RWPE2 (cell line): ENCODE data around the gene CILP.

Experiments
- ATAC-seq: fragments of 200-7000 bp; cut with Tn5 transposase; 3 replicates; pipeline ENCODE4 v1.9.1; 2021; ENCODE audit warnings: low read depth
- DNase-seq: peaks from one replicate; pipeline ENCODE4 v3.0.0-alpha.2; 2020; ENCODE audit warnings: low spot score
- H3K27ac ChIP-seq: fragments of 450-650 bp; 2 replicates; pipeline ENCODE4 v1.5.1; 2017; ENCODE audit warnings: mild to moderate bottlenecking; ENCODE audit not compliant: poor library complexity, severe bottlenecking
- H3K27me3 ChIP-seq: fragments of 250-450 bp; sonication (Bioruptor Pico); 2 replicates; pipeline ENCODE4 v1.5.1; 2021; ENCODE audit warnings: mild to moderate bottlenecking, moderate library complexity; ENCODE audit not compliant: insufficient read depth, poor library complexity, severe bottlenecking
- H3K36me3 ChIP-seq: fragments of 250-450 bp; sonication (Bioruptor Pico); 2 replicates; pipeline ENCODE4 v1.5.1; 2020; ENCODE audit warnings: low read depth, mild to moderate bottlenecking, moderate library complexity
- H3K4me1 ChIP-seq: fragments of 250-450 bp; sonication (Bioruptor Pico); 2 replicates; pipeline ENCODE4 v1.5.1; 2021; ENCODE audit warnings: mild to moderate bottlenecking, moderate library complexity; ENCODE audit not compliant: insufficient read depth, poor library complexity, severe bottlenecking
- H3K4me3 ChIP-seq: fragments of 250-450 bp; sonication (Bioruptor Pico); 2 replicates; pipeline ENCODE4 v1.5.1; 2021; ENCODE audit warnings: mild to moderate bottlenecking, moderate library complexity; ENCODE audit not compliant: severe bottlenecking
- H3K9me3 ChIP-seq: fragments of 250-450 bp; sonication (Bioruptor Pico); 2 replicates; pipeline ENCODE4 v1.5.1; 2021; ENCODE audit warnings: mild to moderate bottlenecking, moderate library complexity; ENCODE audit not compliant: severe bottlenecking
- CTCF ChIP-seq: fragments of 450-650 bp; IDR thresholded peaks from one replicate; pipeline ENCODE4 v1.5.1; 2017; ENCODE audit warnings: mild to moderate bottlenecking, moderate library complexity; ENCODE audit not compliant: poor library complexity, severe bottlenecking

Gene CILP

GRCh38 chr15:65175511-65175910, 35.8 kb downstream of the CILP start:
- Histone ChIP-seq H3K4me3 (no peak overlapping the region), H3K36me3 (peaks cover 85% of the 10 kb centered on the region), H3K27me3 (no peaks in the 10 kb centered on the region), H3K9me3 (no peaks in the 10 kb centered on the region), H3K27ac (no peak overlapping the region), H3K4me1 (peaks cover 9% of the 10 kb centered on the region)
- no peak for TF ChIP-seq CTCF
- ATAC-seq (no peak), DNase-seq (no peak)

- H3K27ac ChIP-seq = no peak overlapping the region
- DNase-seq (no peak), ATAC-seq (no peak)
- TF ChIP-seq CTCF = no peak
- no peak overlapping the region for H3K4me3 ChIP-seq
- H3K27me3 ChIP-seq = no peaks in the 10 kb centered on the region
- H3K9me3 ChIP-seq = no peaks in the 10 kb centered on the region
- peaks cover 9% of the 10 kb centered on the region for H3K4me1 ChIP-seq
- peaks cover 85% of the 10 kb centered on the region for H3K36me3 ChIP-seq
Observed at GRCh38 chr15:65174509-65174908, 36.8 kb downstream of the CILP start.

GRCh38 chr15:65172531-65172930, 38.7 kb downstream of the CILP start:
- Histone ChIP-seq H3K27ac (no peak overlapping the region), H3K4me3 (no peak overlapping the region), H3K9me3 (no peaks in the 10 kb centered on the region), H3K27me3 (no peaks in the 10 kb centered on the region), H3K36me3 (peaks cover 76% of the 10 kb centered on the region), H3K4me1 (no peaks in the 10 kb centered on the region)
- no peak for DNase-seq
- ATAC-seq = no peak
- no peak for TF ChIP-seq CTCF

GRCh38 chr15:65171428-65171827, 39.8 kb downstream of the CILP start:
- ATAC-seq (no peak), DNase-seq (no peak)
- Histone ChIP-seq H3K36me3 (peaks cover 76% of the 10 kb centered on the region), H3K27me3 (no peaks in the 10 kb centered on the region), H3K4me3 (no peak overlapping the region), H3K9me3 (no peaks in the 10 kb centered on the region), H3K4me1 (no peaks in the 10 kb centered on the region), H3K27ac (no peak overlapping the region)
- no peak for TF ChIP-seq CTCF

GRCh38 chr15:65165875-65166274, 45.4 kb downstream of the CILP start:
- no peak for DNase-seq
- Histone ChIP-seq H3K4me3 (no peak overlapping the region), H3K27ac (no peak overlapping the region), H3K9me3 (no peaks in the 10 kb centered on the region), H3K27me3 (no peaks in the 10 kb centered on the region), H3K4me1 (no peaks in the 10 kb centered on the region), H3K36me3 (peaks cover 88% of the 10 kb centered on the region)
- ATAC-seq = no peak
- no peak for TF ChIP-seq CTCF
